HUES64 (cell line): ENCODE measurements around the gene SCCPDH.

Experiments
- H3K27ac ChIP-seq: 2 replicates; pipeline ENCODE4 v1.7.0; 2013; ENCODE audit warnings: low read depth, low read length, inconsistent platforms
- H3K27me3 ChIP-seq: 2 replicates; pipeline ENCODE4 v1.6.1; 2013; ENCODE audit warnings: mild to moderate bottlenecking, low read length; ENCODE audit not compliant: insufficient read depth
- H3K36me3 ChIP-seq: 2 replicates; pipeline ENCODE4 v1.6.1; 2013; ENCODE audit warnings: mild to moderate bottlenecking, low read length; ENCODE audit not compliant: insufficient read depth
- H3K4me1 ChIP-seq: 2 replicates; pipeline ENCODE4 v1.6.1; 2013; ENCODE audit warnings: mild to moderate bottlenecking, low read length, moderate library complexity; ENCODE audit not compliant: insufficient read depth
- H3K4me3 ChIP-seq: 2 replicates; pipeline ENCODE4 v1.5.1; 2013; ENCODE audit warnings: mild to moderate bottlenecking, low read length, moderate library complexity
- H3K9ac ChIP-seq: 2 replicates; pipeline ENCODE4 v1.6.1; 2013; ENCODE audit warnings: mild to moderate bottlenecking, low read depth, low read length
- H3K9me3 ChIP-seq: 2 replicates; pipeline ENCODE4 v1.6.1; 2013; ENCODE audit warnings: low read depth, low read length; ENCODE audit not compliant: insufficient read depth
- WGBS: fragments of 150-250, 120-280 bp; methylation state at CpG from one replicate; pipeline ENCODE4 v1.1.7; 2013; ENCODE audit warnings: missing lambda C conversion rate; 5-methylcytosine and 5-hydroxymethylcytosine counted together

Gene SCCPDH

GRCh38 chr1:246795906-246796694 is 71.9 kb downstream of the SCCPDH start:
- peaks cover 27% of the 10 kb centered on the region for H3K4me1 ChIP-seq
- 90% methylated on average over 30 of the region's 30 CpGs for WGBS

GRCh38 chr1:246797157-246797556 is 72.9 kb downstream of the SCCPDH start:
- 92% methylated on average over 8 of the region's 8 CpGs for WGBS
- H3K36me3 ChIP-seq = no peaks in the 10 kb centered on the region
- no peak overlapping the region for H3K4me3 ChIP-seq
- peaks cover 27% of the 10 kb centered on the region for H3K4me1 ChIP-seq
- H3K27ac ChIP-seq = no peak overlapping the region
- H3K9me3 ChIP-seq = no peaks in the 10 kb centered on the region
- no peaks in the 10 kb centered on the region for H3K27me3 ChIP-seq
- no peak overlapping the region for H3K9ac ChIP-seq

More at GRCh38 chr1:246795906-246796694, 71.9 kb downstream of the SCCPDH start:
- H3K9me3 ChIP-seq = no peaks in the 10 kb centered on the region
- no peak overlapping the region for H3K4me3 ChIP-seq
- no peaks in the 10 kb centered on the region for H3K36me3 ChIP-seq
- H3K9ac ChIP-seq = no peak overlapping the region
- no peaks in the 10 kb centered on the region for H3K27me3 ChIP-seq
- H3K27ac ChIP-seq = no peak overlapping the region

- 92% methylated on average over 11 of the region's 11 CpGs for WGBS
- Histone ChIP-seq H3K27ac (no peak overlapping the region), H3K9ac (no peak overlapping the region), H3K4me1 (peaks cover 27% of the 10 kb centered on the region), H3K36me3 (no peaks in the 10 kb centered on the region), H3K9me3 (no peaks in the 10 kb centered on the region), H3K4me3 (no peak overlapping the region), H3K27me3 (no peaks in the 10 kb centered on the region)
These were observed 73.4 kb downstream of the SCCPDH start for GRCh38 chr1:246797597-246797996.

- H3K9me3 ChIP-seq = no peaks in the 10 kb centered on the region
- H3K9ac ChIP-seq = no peak overlapping the region
- no peak overlapping the region for H3K4me3 ChIP-seq
- peaks cover 23% of the 10 kb centered on the region for H3K4me1 ChIP-seq
- H3K36me3 ChIP-seq = no peaks in the 10 kb centered on the region
- 76% methylated on average over 4 of the region's 4 CpGs for WGBS
- H3K27ac ChIP-seq = no peak overlapping the region
- H3K27me3 ChIP-seq = no peaks in the 10 kb centered on the region
These were observed 73.9 kb downstream of the SCCPDH start for GRCh38 chr1:246798107-246798506.

GRCh38 chr1:246798606-246799496 is 74.6 kb downstream of the SCCPDH start:
- Histone ChIP-seq H3K9me3 (no peaks in the 10 kb centered on the region), H3K4me1 (peaks cover 17% of the 10 kb centered on the region), H3K27ac (no peak overlapping the region), H3K27me3 (no peaks in the 10 kb centered on the region), H3K9ac (no peak overlapping the region), H3K4me3 (no peak overlapping the region), H3K36me3 (no peaks in the 10 kb centered on the region)
- WGBS = 68% methylated on average over 22 of the region's 22 CpGs

GRCh38 chr1:246800356-246800755 is 76.1 kb downstream of the SCCPDH start:
- WGBS = 100% methylated on average over 3 of the region's 3 CpGs
- H3K9me3 ChIP-seq = no peaks in the 10 kb centered on the region
- H3K27me3 ChIP-seq = no peaks in the 10 kb centered on the region
- H3K36me3 ChIP-seq = no peaks in the 10 kb centered on the region
- H3K4me3 ChIP-seq = no peak overlapping the region
- H3K4me1 ChIP-seq = peaks cover 5% of the 10 kb centered on the region
- H3K9ac ChIP-seq = no peak overlapping the region
- no peak overlapping the region for H3K27ac ChIP-seq

- H3K4me1 ChIP-seq = peaks cover under 1% of the 10 kb centered on the region; the same call in 1 of the 2 replicates
- no peaks in the 10 kb centered on the region for H3K27me3 ChIP-seq
- no peak overlapping the region for H3K4me3 ChIP-seq
- H3K36me3 ChIP-seq = no peaks in the 10 kb centered on the region
- H3K27ac ChIP-seq = no peak overlapping the region
- no peaks in the 10 kb centered on the region for H3K9me3 ChIP-seq
- H3K9ac ChIP-seq = no peak overlapping the region
- WGBS = 94% methylated on average over 10 of the region's 10 CpGs
These were observed 76.5 kb downstream of the SCCPDH start for GRCh38 chr1:246800756-246801155.

GRCh38 chr1:246801241-246802020 is 77.2 kb downstream of the SCCPDH start:
- WGBS = 91% methylated on average over 11 of the region's 11 CpGs
- Histone ChIP-seq H3K27me3 (no peaks in the 10 kb centered on the region), H3K4me3 (no peak overlapping the region), H3K36me3 (no peaks in the 10 kb centered on the region), H3K9me3 (no peaks in the 10 kb centered on the region), H3K4me1 (no peaks in the 10 kb centered on the region; the same call in 1 of the 2 replicates), H3K27ac (no peak overlapping the region), H3K9ac (no peak overlapping the region)

GRCh38 chr1:246803373-246803772 is 79.2 kb downstream of the SCCPDH start:
- Histone ChIP-seq H3K4me1 (no peaks in the 10 kb centered on the region; the same call in 1 of the 2 replicates), H3K27me3 (no peaks in the 10 kb centered on the region), H3K9ac (no peak overlapping the region), H3K4me3 (no peak overlapping the region), H3K36me3 (no peaks in the 10 kb centered on the region), H3K27ac (no peak overlapping the region), H3K9me3 (no peaks in the 10 kb centered on the region)
- 95% methylated on average over 6 of the region's 6 CpGs for WGBS

GRCh38 chr1:246803883-246804282 is 79.7 kb downstream of the SCCPDH start:
- 92% methylated on average over 5 of the region's 5 CpGs for WGBS
- Histone ChIP-seq H3K4me3 (no peak overlapping the region), H3K27ac (no peak overlapping the region)

More at GRCh38 chr1:246803883-246804282, 79.7 kb downstream of the SCCPDH start:
- Histone ChIP-seq H3K4me1 (no peaks in the 10 kb centered on the region; the same call in 1 of the 2 replicates), H3K9me3 (no peaks in the 10 kb centered on the region), H3K36me3 (no peaks in the 10 kb centered on the region), H3K9ac (no peak overlapping the region), H3K27me3 (no peaks in the 10 kb centered on the region)
